Esophagus squamous epithelium (tissue), 5 donors: ENCODE results near the gene KNCN. TPM values are rescaled to one million over a fixed set of nuclear protein-coding genes. Genes with fewer than 3 reads are reported as not detected.

Experiments used
- DNase-seq: peaks from one replicate; lab custom pipeline; 2025; lab: John Stamatoyannopoulos, UW
- H3K27ac ChIP-seq, 4 donors: fragments of 200-600 bp; sonication (generic); one replicate each; pipeline ENCODE4 v1.5.1; 2016 to 2019; ENCODE audit warnings: mild to moderate bottlenecking in 1 of 4
- H3K27me3 ChIP-seq, 4 donors: fragments of 200-600 bp; sonication (generic); 1 replicate in 3 of 4; 2 replicates in 1 of 4; pipeline versions ENCODE4 v1.5.1 to v1.6.0; 2017 to 2021; ENCODE audit warnings: antibody characterized with exemption in 1 of 4
- H3K36me3 ChIP-seq, 3 donors: fragments of 200-600 bp; sonication (generic); one replicate each; pipeline ENCODE4 v1.5.1; 2016 to 2019
- H3K4me1 ChIP-seq, 3 donors: fragments of 200-600 bp; sonication (generic); one replicate each; pipeline ENCODE4 v1.5.1; 2017 to 2019
- H3K4me3 ChIP-seq, 4 donors: fragments of 200-600 bp; sonication (generic); 1 replicate in 3 of 4; 2 replicates in 1 of 4; pipeline ENCODE4 v1.5.1; 2016 to 2019; ENCODE audit warnings: mild to moderate bottlenecking in 2 of 4, moderate library complexity in 1 of 4
- H3K9me3 ChIP-seq, 3 donors: fragments of 200-600 bp; sonication (generic); one replicate each; pipeline ENCODE4 v1.5.1; 2016 to 2019
- POLR2A ChIP-seq, 4 donors: fragments of 450-650 bp; IDR thresholded peaks; one replicate each; pipeline ENCODE4 v1.6.1; 2017; ENCODE audit warnings: antibody characterized with exemption in 4 of 4, mild to moderate bottlenecking in 4 of 4, moderate library complexity in 3 of 4
- WGBS, 2 donors: methylation state at CpG; one replicate each; pipeline ENCODE4 v1.1.5; 2018; 5-methylcytosine and 5-hydroxymethylcytosine counted together
- intact Hi-C: fragments of 100-400 bp; cut with DNase I; formaldehyde crosslinking; loops from one replicate; pipeline ENCODE4 v1.15.0; 2022
- total RNA-seq, 4 donors: library from RNA; depleted of rRNA; stranded (reverse); fragments of >200 nt; gene quantifications; one replicate each; pipeline ENCODE4 v1.1.0, GENCODE V29; 2016
- TF ChIP-seq, protein P1 (sequence below), 6 experiments: fragments of 450-650 bp in 4 of 6; fragments of 200-600 bp in 2 of 6; sonication (generic) in 2 of 6; IDR thresholded peaks; one replicate each; pipeline ENCODE4 v1.5.1; 2016 to 2019; ENCODE audit warnings: antibody characterized with exemption in 6 of 6, mild to moderate bottlenecking in 4 of 6, moderate library complexity in 4 of 6
- donor health status: DM: yes; HTN: yes; CAD: no.

Gene KNCN
- total RNA-seq, 4 donors from 2014 or later, result not detected

GRCh38 chr1:46558141-46558963 is 6.9 kb upstream of the KNCN start:
- 86% methylated on average over 9 to 15 of the region's 20 CpGs for WGBS, 2 donors
- no peak overlapping the region for H3K27ac ChIP-seq
- H3K36me3 ChIP-seq, result peaks cover 22 to 63% (median 29%) of the 10 kb centered on the region in 3 donors
- no peak for TF ChIP-seq POLR2A (IDR thresholded peaks at IDR 0.05)
- TF ChIP-seq, protein P1, sequence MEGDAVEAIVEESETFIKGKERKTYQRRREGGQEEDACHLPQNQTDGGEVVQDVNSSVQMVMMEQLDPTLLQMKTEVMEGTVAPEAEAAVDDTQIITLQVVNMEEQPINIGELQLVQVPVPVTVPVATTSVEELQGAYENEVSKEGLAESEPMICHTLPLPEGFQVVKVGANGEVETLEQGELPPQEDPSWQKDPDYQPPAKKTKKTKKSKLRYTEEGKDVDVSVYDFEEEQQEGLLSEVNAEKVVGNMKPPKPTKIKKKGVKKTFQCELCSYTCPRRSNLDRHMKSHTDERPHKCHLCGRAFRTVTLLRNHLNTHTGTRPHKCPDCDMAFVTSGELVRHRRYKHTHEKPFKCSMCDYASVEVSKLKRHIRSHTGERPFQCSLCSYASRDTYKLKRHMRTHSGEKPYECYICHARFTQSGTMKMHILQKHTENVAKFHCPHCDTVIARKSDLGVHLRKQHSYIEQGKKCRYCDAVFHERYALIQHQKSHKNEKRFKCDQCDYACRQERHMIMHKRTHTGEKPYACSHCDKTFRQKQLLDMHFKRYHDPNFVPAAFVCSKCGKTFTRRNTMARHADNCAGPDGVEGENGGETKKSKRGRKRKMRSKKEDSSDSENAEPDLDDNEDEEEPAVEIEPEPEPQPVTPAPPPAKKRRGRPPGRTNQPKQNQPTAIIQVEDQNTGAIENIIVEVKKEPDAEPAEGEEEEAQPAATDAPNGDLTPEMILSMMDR (IDR thresholded peaks at IDR 0.05), result no peak
- H3K4me1 ChIP-seq, result peaks cover 0 to 7% (median 0%) of the 10 kb centered on the region in 3 donors
- intact Hi-C loops, result no loop called here
- no peaks in the 10 kb centered on the region for H3K27me3 ChIP-seq
- DNase-seq, result no peak
- no peaks in the 10 kb centered on the region for H3K9me3 ChIP-seq
- H3K4me3 ChIP-seq, result no peak overlapping the region

DNA sequence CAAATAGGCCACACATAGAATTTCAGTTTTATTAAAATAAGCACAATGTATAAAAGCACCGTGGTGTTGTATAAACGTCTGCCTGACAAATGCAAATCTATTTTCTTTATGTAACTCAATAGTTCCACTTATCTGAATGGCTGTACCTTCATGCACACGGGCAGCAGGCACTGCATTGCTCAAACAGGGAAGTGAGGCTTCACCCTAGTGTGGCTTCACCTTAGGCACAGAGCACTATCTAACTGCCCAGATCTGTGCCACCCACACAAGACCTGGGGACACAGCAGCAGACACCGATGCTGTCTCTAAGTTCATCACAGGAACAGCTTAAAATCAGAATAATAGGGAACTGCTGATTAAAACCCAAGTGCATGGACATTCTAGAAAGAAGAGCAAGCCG is 6.0 kb upstream of the KNCN start:
- no peak for DNase-seq
- Histone ChIP-seq H3K4me1 (peaks cover 0 to 7% (median 0%) of the 10 kb centered on the region in 3 donors), H3K27me3 (peaks cover 0 to 6% (median 0%) of the 10 kb centered on the region in 4 donors), H3K36me3 (peaks cover 20 to 53% (median 22%) of the 10 kb centered on the region in 3 donors), H3K27ac (no peak overlapping the region), H3K9me3 (no peaks in the 10 kb centered on the region), H3K4me3 (no peak overlapping the region)
- intact Hi-C loops, result no loop called here
- no peak for TF ChIP-seq POLR2A (IDR thresholded peaks at IDR 0.05)
- TF ChIP-seq, protein P1 (IDR thresholded peaks at IDR 0.05), result no peak
- WGBS, 2 donors, result 51 to 61% methylated on average over 5 of the region's 5 CpGs

DNA sequence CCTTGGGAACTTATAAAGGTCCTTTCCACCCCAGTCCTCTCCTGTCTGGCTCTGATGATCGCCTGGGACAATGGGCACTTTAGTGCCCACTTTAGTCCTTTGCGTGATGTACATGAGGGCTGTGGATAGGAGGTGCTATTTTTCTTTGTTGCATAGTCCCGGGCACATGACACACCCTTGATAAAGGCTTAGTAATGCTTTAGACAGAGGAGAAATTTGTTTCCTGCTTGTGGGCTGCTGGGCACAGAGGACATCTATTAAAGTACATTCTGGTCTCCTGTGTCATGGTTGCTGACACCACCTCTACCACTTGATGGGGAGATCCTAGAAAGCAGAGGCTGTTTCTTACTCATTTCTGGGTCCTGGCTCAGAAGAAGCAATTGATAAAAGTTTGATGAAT is 5.4 kb upstream of the KNCN start:
- Histone ChIP-seq H3K36me3 (peaks cover 15 to 48% (median 21%) of the 10 kb centered on the region in 3 donors), H3K4me3 (no peak overlapping the region), H3K4me1 (peaks cover 0 to 7% (median 0%) of the 10 kb centered on the region in 3 donors), H3K27me3 (peaks cover 0 to 7% (median 0%) of the 10 kb centered on the region in 4 donors), H3K9me3 (no peaks in the 10 kb centered on the region), H3K27ac (no peak overlapping the region)
- no peak for TF ChIP-seq POLR2A (IDR thresholded peaks at IDR 0.05)
- TF ChIP-seq, protein P1 (IDR thresholded peaks at IDR 0.05), result no peak
- 47 to 56% methylated on average over 2 to 3 of the region's 3 CpGs for WGBS, 2 donors
- intact Hi-C loops, result no loop called here
- DNase-seq, result no peak

- intact Hi-C loops, result no loop called here
- no peak overlapping the region for H3K4me3 ChIP-seq
Measured at GRCh38 chr1:46555826-46556619, 4.6 kb upstream of the KNCN start.

More at GRCh38 chr1:46555826-46556619, 4.6 kb upstream of the KNCN start:
- peaks cover 0 to 10% (median 0%) of the 10 kb centered on the region in 4 donors for H3K27me3 ChIP-seq
- DNase-seq, result no peak
- WGBS, 2 donors, result 75 to 89% methylated on average over 5 to 6 of the region's 7 CpGs
- no peaks in the 10 kb centered on the region for H3K9me3 ChIP-seq
- no peak for TF ChIP-seq POLR2A (IDR thresholded peaks at IDR 0.05)
- TF ChIP-seq, protein P1 (IDR thresholded peaks at IDR 0.05), result no peak
- no peak overlapping the region for H3K27ac ChIP-seq
- H3K4me1 ChIP-seq, result peaks cover 0 to 7% (median 0%) of the 10 kb centered on the region in 3 donors
- peaks cover 8 to 40% (median 13%) of the 10 kb centered on the region in 3 donors for H3K36me3 ChIP-seq
